GM12892 (cell line): ENCODE measurements around the gene HERC6.

Experiments
- POLR2A ChIP-seq: IDR thresholded peaks from 2 replicates; pipeline ENCODE4 v1.6.1; 2011; ENCODE audit warnings: low read depth, low read length, control low read depth
- TAF1 ChIP-seq: IDR thresholded peaks from 2 replicates; pipeline ENCODE4 v1.6.1; 2011; ENCODE audit warnings: low read depth, mild to moderate bottlenecking, control low read depth, low read length, borderline replicate concordance

GRCh38 chr4:88445252-88445651 lies 66.6 kb downstream of the HERC6 start:
- TF ChIP-seq TAF1 = no peak
- TF ChIP-seq POLR2A = no peak
